Choroid plexus epithelial cell (primary cell): ENCODE results near the gene WIZ.
"Not testable (repeated sequence)": the region's sequence is repeated elsewhere in the genome, so short reads cannot be mapped to it uniquely, and the experiment has no call there.

Experiments used
- DNase-seq: peaks from one replicate; pipeline ENCODE4 v3.0.0-alpha.2; 2010; ENCODE audit warnings: low read depth
- H3K4me3 ChIP-seq: 2 replicates; pipeline ENCODE4 v1.5.1; 2011; ENCODE audit warnings: low read depth, mild to moderate bottlenecking, control low read depth, low read length, moderate library complexity
- CTCF ChIP-seq: conservative IDR thresholded peaks from 2 replicates; pipeline ENCODE4 v1.5.1; 2011; ENCODE audit warnings: low read depth, mild to moderate bottlenecking, control low read depth, inconsistent platforms, low read length, moderate library complexity

The WIZ gene

GRCh38 chr19:15487038-15487437 lies 37.3 kb upstream of the WIZ start:
- DNase-seq, result no peak
- no peak overlapping the region for H3K4me3 ChIP-seq
- no peak for TF ChIP-seq CTCF

GRCh38 chr19:15485768-15486167 lies 36.0 kb upstream of the WIZ start:
- H3K4me3 ChIP-seq, DNase-seq: not testable (repeated sequence)

GRCh38 chr19:15480996-15481395 lies 31.2 kb upstream of the WIZ start:
- DNase-seq, H3K4me3 ChIP-seq: not testable (repeated sequence)

- H3K4me3 ChIP-seq, result no peak within 1 kb of the TSS
- no peak for TF ChIP-seq CTCF
- no peak for DNase-seq
These were observed 29.9 kb upstream of the WIZ start, which contains the start of gene PGLYRP2 for GRCh38 chr19:15479391-15480345. Gene PGLYRP2 (minus strand): TSS chr19:15479501. CDS start chr19:15479371, 130 bp downstream.

- H3K4me3 ChIP-seq, result no peak overlapping the region
- TF ChIP-seq CTCF, result no peak
- no peak for DNase-seq
These were observed 26.6 kb upstream of the WIZ start for GRCh38 chr19:15476325-15476724.

GRCh38 chr19:15475611-15476010 lies 25.9 kb upstream of the WIZ start:
- H3K4me3 ChIP-seq, result no peak overlapping the region
- no peak for DNase-seq
- no peak for TF ChIP-seq CTCF

GRCh38 chr19:15475169-15475568 lies 25.4 kb upstream of the WIZ start:
- no peak for DNase-seq
- no peak for TF ChIP-seq CTCF
- H3K4me3 ChIP-seq, result no peak overlapping the region

- not testable (repeated sequence) for DNase-seq, H3K4me3 ChIP-seq
These were observed 24.1 kb upstream of the WIZ start for GRCh38 chr19:15473821-15474220.
